H9 (cell line): ENCODE results near the gene GRAP2. TPM values are rescaled to one million over a fixed set of nuclear protein-coding genes. Genes with fewer than 3 reads are reported as not detected.

ENCODE experiments used
- DNase-seq: peaks from one replicate; pipeline ENCODE4 v3.0.0-alpha.2; 2017
- H2AFZ ChIP-seq: one replicate; pipeline ENCODE4 v1.6.1; 2013; ENCODE audit warnings: mild to moderate bottlenecking, low read length, control low read depth, moderate library complexity
- H2AK5ac ChIP-seq: 2 replicates; pipeline ENCODE4 v1.6.1; 2013; ENCODE audit warnings: low read length, control low read depth, mixed read lengths; ENCODE audit not compliant: insufficient read length
- H2BK120ac ChIP-seq: one replicate; pipeline ENCODE4 v1.6.1; 2013; ENCODE audit warnings: low read depth, mild to moderate bottlenecking, low read length, control low read depth, inconsistent platforms; ENCODE audit not compliant: poor library complexity, severe bottlenecking
- H2BK12ac ChIP-seq: 2 replicates; pipeline ENCODE4 v1.6.1; 2013; ENCODE audit warnings: low read length, control low read depth, mixed read lengths, low read depth; ENCODE audit not compliant: insufficient read length
- H2BK15ac ChIP-seq: 2 replicates; pipeline ENCODE4 v1.6.1; 2013; ENCODE audit warnings: low read depth, low read length, control low read depth
- H2BK20ac ChIP-seq: one replicate; pipeline ENCODE4 v1.6.1; 2013; ENCODE audit warnings: low read depth, mild to moderate bottlenecking, low read length, control low read depth, inconsistent platforms; ENCODE audit not compliant: poor library complexity, severe bottlenecking
- H2BK5ac ChIP-seq: 2 replicates; pipeline ENCODE4 v1.6.1; 2013; ENCODE audit warnings: low read length, control low read depth, mixed read lengths; ENCODE audit not compliant: insufficient read length
- H3K14ac ChIP-seq: 2 replicates; pipeline ENCODE4 v1.6.1; 2013; ENCODE audit warnings: low read length, control low read depth; ENCODE audit not compliant: insufficient read depth
- H3K18ac ChIP-seq: 2 replicates; pipeline ENCODE4 v1.6.1; 2013; ENCODE audit warnings: low read depth, mild to moderate bottlenecking, mixed read lengths, low read length, control low read depth; ENCODE audit not compliant: insufficient read length
- H3K23ac ChIP-seq: 2 replicates; pipeline ENCODE4 v1.6.1; 2013; ENCODE audit warnings: low read length, control low read depth, mixed read lengths, low read depth; ENCODE audit not compliant: insufficient read length
- H3K23me2 ChIP-seq: 2 replicates; pipeline ENCODE4 v1.6.1; 2013; ENCODE audit warnings: low read depth, mild to moderate bottlenecking, mixed read lengths, low read length, control low read depth; ENCODE audit not compliant: insufficient read length, poor library complexity, severe bottlenecking
- H3K27ac ChIP-seq: 2 replicates; pipeline ENCODE4 v1.5.1; 2013; ENCODE audit warnings: low read length, control low read depth, mixed read lengths, low read depth; ENCODE audit not compliant: insufficient read length
- H3K27me3 ChIP-seq: 2 replicates; pipeline ENCODE4 v1.6.1; 2013; ENCODE audit warnings: low read length, control low read depth, inconsistent platforms; ENCODE audit not compliant: insufficient read depth
- H3K4ac ChIP-seq: 2 replicates; pipeline ENCODE4 v1.6.1; 2013; ENCODE audit warnings: low read depth, mild to moderate bottlenecking, control low read depth, inconsistent platforms, low read length, moderate library complexity
- H3K4me1 ChIP-seq: 2 replicates; pipeline ENCODE4 v1.6.1; 2013; ENCODE audit warnings: low read length, control low read depth, inconsistent platforms; ENCODE audit not compliant: insufficient read depth
- H3K4me2 ChIP-seq: 2 replicates; pipeline ENCODE4 v1.6.1; 2013; ENCODE audit warnings: low read length, control low read depth, mixed read lengths; ENCODE audit not compliant: insufficient read length, insufficient read depth
- H3K56ac ChIP-seq: 2 replicates; pipeline ENCODE4 v1.6.1; 2013; ENCODE audit warnings: low read depth, mild to moderate bottlenecking, mixed read lengths, low read length, control low read depth; ENCODE audit not compliant: insufficient read length
- H3K79me1 ChIP-seq: 2 replicates; pipeline ENCODE4 v1.6.1; 2013; ENCODE audit warnings: low read depth, mild to moderate bottlenecking, moderate library complexity, low read length, control low read depth, inconsistent platforms; ENCODE audit not compliant: insufficient read depth, poor library complexity, severe bottlenecking
- H3K79me2 ChIP-seq: 2 replicates; pipeline ENCODE4 v1.6.1; 2013; ENCODE audit warnings: low read length, control low read depth, inconsistent platforms; ENCODE audit not compliant: insufficient read depth
- H3K9ac ChIP-seq: 2 replicates; pipeline ENCODE4 v1.6.1; 2013; ENCODE audit warnings: low read length, control low read depth, mixed read lengths; ENCODE audit not compliant: insufficient read length; ENCODE audit errors: extremely low read depth
- H3K9me3 ChIP-seq: one replicate; pipeline ENCODE4 v1.6.1; 2013; ENCODE audit warnings: low read depth, low read length, inconsistent platforms; ENCODE audit not compliant: control insufficient read depth
- H3T11ph ChIP-seq: one replicate; pipeline ENCODE4 v1.6.1; 2013; ENCODE audit warnings: mild to moderate bottlenecking, low read length, control low read depth, inconsistent platforms
- H4K20me1 ChIP-seq: one replicate; pipeline ENCODE4 v1.6.1; 2013; ENCODE audit not compliant: control insufficient read depth, insufficient read length, insufficient read depth
- H4K5ac ChIP-seq: 2 replicates; pipeline ENCODE4 v1.6.1; 2013; ENCODE audit warnings: low read depth, mild to moderate bottlenecking, mixed read lengths, low read length, control low read depth; ENCODE audit not compliant: insufficient read length
- H4K8ac ChIP-seq: replicated peaks from 2 replicates; pipeline ENCODE4 v1.6.1; 2013; ENCODE audit warnings: low read length, control low read depth, mixed read lengths, low read depth; ENCODE audit not compliant: insufficient read length
- H4K91ac ChIP-seq: 2 replicates; pipeline ENCODE4 v1.6.1; 2013; ENCODE audit warnings: low read depth, mild to moderate bottlenecking, moderate library complexity, mixed read lengths, low read length, control low read depth; ENCODE audit not compliant: insufficient read length
- H3K27ac Mint-ChIP-seq, 3 experiments: 2 replicates in 2 of 3; 3 replicates in 1 of 3; pipeline ENCODE4 v1.8.0; 2020 to 2021; ENCODE audit warnings: mixed read lengths in 3 of 3, mild to moderate bottlenecking in 1 of 3, moderate library complexity in 1 of 3
- H3K27me3 Mint-ChIP-seq: 2 replicates; pipeline ENCODE4 v1.8.0; 2021; ENCODE audit warnings: low read depth, mild to moderate bottlenecking, moderate library complexity, mixed read lengths
- H3K36me3 Mint-ChIP-seq, 3 experiments: 2 replicates in 2 of 3; 3 replicates in 1 of 3; pipeline ENCODE4 v1.8.0; 2020 to 2021; ENCODE audit warnings: low read depth in 3 of 3, mixed read lengths in 3 of 3; ENCODE audit not compliant: insufficient read depth in 1 of 3
- H3K4me1 Mint-ChIP-seq, 2 experiments: 2 replicates each; pipeline ENCODE4 v1.8.0; 2020; ENCODE audit warnings: mixed read lengths in 2 of 2
- H3K4me3 Mint-ChIP-seq, 2 experiments: 2 replicates in 1 of 2; 3 replicates in 1 of 2; pipeline ENCODE4 v1.8.0; 2020 to 2021; ENCODE audit warnings: mild to moderate bottlenecking in 2 of 2, mixed read lengths in 2 of 2, moderate library complexity in 1 of 2
- H3K9me3 Mint-ChIP-seq, 2 experiments: 2 replicates in 1 of 2; 3 replicates in 1 of 2; pipeline ENCODE4 v1.8.0; 2020; ENCODE audit warnings: mild to moderate bottlenecking in 2 of 2, mixed read lengths in 2 of 2, moderate library complexity in 1 of 2
- WGBS: extraction: QIAGEN DNeasy Blood & Tissue Kit; methylation state at CpG from one replicate; pipeline ENCODE4 v1.1.7; 2013; ENCODE audit warnings: missing lambda C conversion rate, low lambda C conversion rate, mixed read lengths; ENCODE audit not compliant: insufficient read length; ENCODE audit errors: extremely low coverage; 5-methylcytosine and 5-hydroxymethylcytosine counted together
- total RNA-seq: library from RNA; stranded (reverse); gene quantifications from 2 replicates; pipeline ENCODE4 v1.2.1, GENCODE V29; 2021
- TF ChIP-seq, protein P1 (sequence below): fragments of 200-600 bp; sonication (generic); conservative IDR thresholded peaks from 3 replicates; pipeline ENCODE4 v1.8.0; 2021; ENCODE audit warnings: antibody characterized with exemption, mild to moderate bottlenecking

The GRAP2 gene
- total RNA-seq, 1 experiment from 2014 or later = not detected

DNA sequence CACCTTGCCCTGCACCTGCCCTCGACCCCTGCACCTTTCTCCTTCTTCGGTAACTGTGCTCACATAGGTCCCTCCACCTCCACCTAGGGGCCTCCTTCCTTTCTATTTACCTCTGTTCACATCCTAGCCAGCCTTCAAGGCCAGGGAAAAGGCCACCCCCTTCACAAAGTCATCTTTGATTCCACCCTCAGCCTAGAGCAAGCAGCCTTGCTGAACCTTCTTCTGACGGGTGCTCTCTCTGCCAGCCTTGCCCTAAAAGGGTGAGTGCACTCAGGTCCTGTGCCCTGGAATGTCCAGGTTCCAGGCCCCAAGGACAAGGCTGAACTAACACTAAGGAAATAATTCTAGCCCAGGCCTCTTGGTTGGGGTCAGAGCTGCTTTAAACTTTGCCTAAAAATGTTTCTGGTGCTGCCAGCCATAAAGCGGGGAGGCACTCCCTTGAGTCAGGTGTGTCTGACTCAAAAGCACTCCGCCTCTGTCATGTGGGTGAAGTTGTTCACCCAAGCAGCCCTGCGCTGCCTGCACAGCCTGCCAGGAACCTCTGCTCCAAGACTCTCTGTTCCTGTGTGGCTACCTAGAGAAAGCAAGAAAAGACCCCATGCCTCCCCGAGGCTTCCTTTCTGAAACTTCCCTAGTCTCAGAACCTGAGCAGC, 84.6 kb downstream of the GRAP2 start:
- no peak overlapping the region for H2BK12ac ChIP-seq
- no peaks in the 10 kb centered on the region for H3K79me2 ChIP-seq
- H3K27me3 ChIP-seq = no peaks in the 10 kb centered on the region
- no peak overlapping the region for H2BK20ac ChIP-seq
- H2AK5ac ChIP-seq = no peak overlapping the region
- Mint-ChIP-seq H3K4me3 (no peak overlapping the region), H3K27ac (no peak overlapping the region), H3K4me1 (peaks cover 6 to 12% of the 10 kb centered on the region in 2 experiments; a peak in 3 of 4 replicates), H3K27me3 (peaks cover 69% of the 10 kb centered on the region), H3K9me3 (no peaks in the 10 kb centered on the region), H3K36me3 (no peaks in the 10 kb centered on the region)
- H2BK5ac ChIP-seq = no peak overlapping the region
- H3K18ac ChIP-seq = no peak overlapping the region
- WGBS = no CpG with 5 or more reads among the region's 7 CpGs
- no peaks in the 10 kb centered on the region for H3K9me3 ChIP-seq
- H3K9ac ChIP-seq = no peak overlapping the region
- H3K56ac ChIP-seq = no peak overlapping the region
- no peaks in the 10 kb centered on the region for H3K79me1 ChIP-seq
- no peak overlapping the region for H3K27ac ChIP-seq
- no peak overlapping the region for H3T11ph ChIP-seq
- H3K23ac ChIP-seq = no peak overlapping the region
- no peak overlapping the region for H2AFZ ChIP-seq
- no peak overlapping the region for H4K5ac ChIP-seq
- H3K4ac ChIP-seq = no peak overlapping the region
- no peak overlapping the region for H3K14ac ChIP-seq
- H4K91ac ChIP-seq = no peak overlapping the region
- no peak overlapping the region for H2BK120ac ChIP-seq
- H4K20me1 ChIP-seq = no peaks in the 10 kb centered on the region
- no peaks in the 10 kb centered on the region for H3K23me2 ChIP-seq
- H3K4me2 ChIP-seq = no peak overlapping the region
- DNase-seq = no peak
- H4K8ac ChIP-seq = no peak overlapping the region
- TF ChIP-seq, protein P1, sequence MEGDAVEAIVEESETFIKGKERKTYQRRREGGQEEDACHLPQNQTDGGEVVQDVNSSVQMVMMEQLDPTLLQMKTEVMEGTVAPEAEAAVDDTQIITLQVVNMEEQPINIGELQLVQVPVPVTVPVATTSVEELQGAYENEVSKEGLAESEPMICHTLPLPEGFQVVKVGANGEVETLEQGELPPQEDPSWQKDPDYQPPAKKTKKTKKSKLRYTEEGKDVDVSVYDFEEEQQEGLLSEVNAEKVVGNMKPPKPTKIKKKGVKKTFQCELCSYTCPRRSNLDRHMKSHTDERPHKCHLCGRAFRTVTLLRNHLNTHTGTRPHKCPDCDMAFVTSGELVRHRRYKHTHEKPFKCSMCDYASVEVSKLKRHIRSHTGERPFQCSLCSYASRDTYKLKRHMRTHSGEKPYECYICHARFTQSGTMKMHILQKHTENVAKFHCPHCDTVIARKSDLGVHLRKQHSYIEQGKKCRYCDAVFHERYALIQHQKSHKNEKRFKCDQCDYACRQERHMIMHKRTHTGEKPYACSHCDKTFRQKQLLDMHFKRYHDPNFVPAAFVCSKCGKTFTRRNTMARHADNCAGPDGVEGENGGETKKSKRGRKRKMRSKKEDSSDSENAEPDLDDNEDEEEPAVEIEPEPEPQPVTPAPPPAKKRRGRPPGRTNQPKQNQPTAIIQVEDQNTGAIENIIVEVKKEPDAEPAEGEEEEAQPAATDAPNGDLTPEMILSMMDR = no peak
- no peak overlapping the region for H2BK15ac ChIP-seq
- no peaks in the 10 kb centered on the region for H3K4me1 ChIP-seq
